T1000 (cell line): ENCODE measurements around the gene PPT2.
"Not testable (repeated sequence)": the region's sequence is repeated elsewhere in the genome, so short reads cannot be mapped to it uniquely, and the experiment has no call there.

Experiments used
- DNase-seq: peaks from one replicate; lab custom pipeline; 2025; ENCODE audit warnings: mixed read lengths; lab: John Stamatoyannopoulos, UW

PPT2 gene

GRCh38 chr6:32189742-32190053 lies 35.8 kb downstream of the PPT2 start:
- DNase-seq: no peak

GRCh38 chr6:32190054-32190851 lies 36.3 kb downstream of the PPT2 start, which contains the start of gene PBX2:
TSS of gene PBX2 (minus strand) at chr6:32190202. CDS start at chr6:32189915, 287 bp downstream.
- DNase-seq: peak; percentile 57

GRCh38 chr6:32190911-32191677 lies 37.2 kb downstream of the PPT2 start:
- no peak for DNase-seq

GRCh38 chr6:32191696-32192607 lies 38.0 kb downstream of the PPT2 start:
- no peak for DNase-seq

GRCh38 chr6:32192608-32193039 lies 38.7 kb downstream of the PPT2 start, which contains the start of gene GPSM3:
TSS of gene GPSM3 (minus strand) at chr6:32192643. CDS start at chr6:32192513, 130 bp downstream.
- no peak for DNase-seq

- not testable (repeated sequence) for DNase-seq
Observed at GRCh38 chr6:32193096-32193495, 39.2 kb downstream of the PPT2 start.

- no peak for DNase-seq
Observed at GRCh38 chr6:32194388-32194787, 40.4 kb downstream of the PPT2 start.

GRCh38 chr6:32194825-32195651 lies 41.1 kb downstream of the PPT2 start:
- no peak for DNase-seq

GRCh38 chr6:32195652-32195901 lies 41.6 kb downstream of the PPT2 start:
- peak; percentile 100 for DNase-seq

GRCh38 chr6:32195902-32196681 lies 42.2 kb downstream of the PPT2 start:
- peak; percentile 81 for DNase-seq

GRCh38 chr6:32196682-32197616 lies 43.0 kb downstream of the PPT2 start:
- no peak for DNase-seq

- no peak for DNase-seq
Observed at GRCh38 chr6:32198345-32198696, 44.4 kb downstream of the PPT2 start.

- DNase-seq: no peak
Observed at GRCh38 chr6:32198866-32199265, 44.9 kb downstream of the PPT2 start.

GRCh38 chr6:32200711-32201475 lies 47.0 kb downstream of the PPT2 start:
- no peak for DNase-seq

GRCh38 chr6:32202186-32202585 lies 48.2 kb downstream of the PPT2 start:
- no peak for DNase-seq

- DNase-seq: no peak
Observed at GRCh38 chr6:32203426-32204267, 49.7 kb downstream of the PPT2 start.

GRCh38 chr6:32204268-32204715 lies 50.4 kb downstream of the PPT2 start:
- DNase-seq: no peak

- DNase-seq: no peak
Observed at GRCh38 chr6:32208996-32209395, 55.1 kb downstream of the PPT2 start.
